WTC11 (cell line): ENCODE results near the gene NDUFS3. TPM values are rescaled to one million over a fixed set of nuclear protein-coding genes. Genes with fewer than 3 reads are reported as not detected.

Experiments
- ATAC-seq: fragments of 200-7000 bp; cut with Tn5 transposase; 2 replicates; pipeline ENCODE4 v1.10.0; 2021; ENCODE audit warnings: mild to moderate bottlenecking, moderate library complexity
- CTCF ChIA-PET: fragments of 300-600 bp; sonication (Branson Sonifier 250); formaldehyde crosslinking; loops from one replicate; lab custom pipeline; 2021; ENCODE audit warnings: antibody characterized with exemption; lab: Charles Lee
- POLR2A ChIA-PET: fragments of 350-600 bp; sonication (Branson Sonifier 250); formaldehyde crosslinking; loops from one replicate; lab custom pipeline; 2021; ENCODE audit warnings: antibody characterized with exemption; lab: Charles Lee
- DNase-seq: peaks from one replicate; pipeline ENCODE4 v3.0.0; 2021; ENCODE audit warnings: low spot score
- H3K27ac Mint-ChIP-seq: 2 replicates; pipeline ENCODE4 v1.8.0; 2021; ENCODE audit warnings: mixed read lengths
- H3K27me3 Mint-ChIP-seq: 2 replicates; pipeline ENCODE4 v1.8.0; 2021; ENCODE audit warnings: low read depth, mild to moderate bottlenecking, moderate library complexity, mixed read lengths
- H3K36me3 Mint-ChIP-seq: 2 replicates; pipeline ENCODE4 v1.8.0; 2021; ENCODE audit warnings: mixed read lengths
- H3K4me1 Mint-ChIP-seq: 2 replicates; pipeline ENCODE4 v1.8.0; 2022; ENCODE audit warnings: mixed read lengths
- H3K4me3 Mint-ChIP-seq: 2 replicates; pipeline ENCODE4 v1.8.0; 2021; ENCODE audit warnings: mild to moderate bottlenecking, moderate library complexity, mixed read lengths
- H3K9me3 Mint-ChIP-seq: 2 replicates; pipeline ENCODE4 v1.8.0; 2021; ENCODE audit warnings: mixed read lengths
- ATF2 ChIP-seq: sonication (generic); formaldehyde crosslinking; IDR thresholded peaks from 2 replicates; pipeline ENCODE4 v1.8.1; 2022; ENCODE audit warnings: low read depth, missing genetic modification reagents, borderline replicate concordance
- ELF4 ChIP-seq: sonication (generic); formaldehyde crosslinking; IDR thresholded peaks from 2 replicates; pipeline ENCODE4 v1.8.1; 2022; ENCODE audit warnings: low read depth, mild to moderate bottlenecking, moderate library complexity, missing genetic modification reagents
- ESRRA ChIP-seq: sonication (generic); formaldehyde crosslinking; IDR thresholded peaks from 2 replicates; pipeline ENCODE4 v1.8.1; 2022; ENCODE audit warnings: mild to moderate bottlenecking, missing genetic modification reagents, borderline replicate concordance
- ETV6 ChIP-seq: sonication (generic); formaldehyde crosslinking; IDR thresholded peaks from 2 replicates; pipeline ENCODE4 v1.8.1; 2022; ENCODE audit warnings: mild to moderate bottlenecking, missing genetic modification reagents
- FOXP1 ChIP-seq: sonication (generic); formaldehyde crosslinking; IDR thresholded peaks from 2 replicates; pipeline ENCODE4 v1.8.0; 2022; ENCODE audit warnings: missing genetic modification reagents, mild to moderate bottlenecking, moderate library complexity, borderline replicate concordance
- GABPB1 ChIP-seq: sonication (generic); formaldehyde crosslinking; IDR thresholded peaks from 2 replicates; pipeline ENCODE4 v1.8.1; 2023; ENCODE audit warnings: mild to moderate bottlenecking, missing genetic modification reagents
- HMGXB4 ChIP-seq: sonication (generic); formaldehyde crosslinking; IDR thresholded peaks from 2 replicates; pipeline ENCODE4 v1.8.1; 2023; ENCODE audit warnings: mild to moderate bottlenecking, moderate library complexity, missing genetic modification reagents
- JUN ChIP-seq: sonication (generic); formaldehyde crosslinking; IDR thresholded peaks from 2 replicates; pipeline ENCODE4 v1.8.0; 2023; ENCODE audit warnings: mild to moderate bottlenecking, missing genetic modification reagents
- PRRX2 ChIP-seq: fragments of 250-450 bp; sonication (Bioruptor Pico); IDR thresholded peaks from 2 replicates; pipeline ENCODE4 v1.8.0; 2021; ENCODE audit warnings: mild to moderate bottlenecking
- RORB ChIP-seq: fragments of 250-450 bp; sonication (Bioruptor Pico); IDR thresholded peaks from 2 replicates; pipeline ENCODE4 v1.9.0; 2021; ENCODE audit warnings: mild to moderate bottlenecking
- SMAD3 ChIP-seq: sonication (generic); formaldehyde crosslinking; IDR thresholded peaks from 2 replicates; pipeline ENCODE4 v1.8.0; 2022; ENCODE audit warnings: missing genetic modification reagents, mild to moderate bottlenecking, borderline replicate concordance
- SOX15 ChIP-seq: fragments of 250-450 bp; sonication (Bioruptor Pico); IDR thresholded peaks from 2 replicates; pipeline ENCODE4 v1.9.0; 2021; ENCODE audit warnings: mild to moderate bottlenecking
- TEAD4 ChIP-seq: sonication (generic); formaldehyde crosslinking; IDR thresholded peaks from 2 replicates; pipeline ENCODE4 v1.8.0; 2022; ENCODE audit warnings: mild to moderate bottlenecking, missing genetic modification reagents
- USF1 ChIP-seq: sonication (generic); formaldehyde crosslinking; IDR thresholded peaks from 2 replicates; pipeline ENCODE4 v1.8.0; 2022; ENCODE audit warnings: mild to moderate bottlenecking, missing genetic modification reagents
- ZNF121 ChIP-seq: sonication (generic); formaldehyde crosslinking; IDR thresholded peaks from 2 replicates; pipeline ENCODE4 v1.8.0; 2023; ENCODE audit warnings: missing genetic modification reagents
- ZNF232 ChIP-seq: sonication (generic); formaldehyde crosslinking; IDR thresholded peaks from 2 replicates; pipeline ENCODE4 v1.8.0; 2022; ENCODE audit warnings: mild to moderate bottlenecking, missing genetic modification reagents
- ZNF317 ChIP-seq: sonication (generic); formaldehyde crosslinking; IDR thresholded peaks from 2 replicates; pipeline ENCODE4 v1.8.1; 2023; ENCODE audit warnings: low read depth, mild to moderate bottlenecking, moderate library complexity, missing genetic modification reagents, borderline replicate concordance
- ZNF396 ChIP-seq: fragments of 250-450 bp; sonication (Bioruptor Pico); IDR thresholded peaks from 2 replicates; pipeline ENCODE4 v1.8.0; 2021; ENCODE audit warnings: mild to moderate bottlenecking, moderate library complexity, borderline replicate concordance
- ZNF423 ChIP-seq: fragments of 250-450 bp; sonication (Bioruptor Pico); IDR thresholded peaks from 2 replicates; pipeline ENCODE4 v2.1.2; 2022; ENCODE audit warnings: mild to moderate bottlenecking, moderate library complexity
- total RNA-seq: library from RNA; stranded (reverse); gene quantifications from 3 replicates; pipeline ENCODE4 v1.2.3, GENCODE V29; 2021
- TF ChIP-seq, protein P1 (sequence below): fragments of 250-450 bp; sonication (Bioruptor Pico); conservative IDR thresholded peaks from 2 replicates; pipeline ENCODE4 v1.9.0; 2021; ENCODE audit warnings: mild to moderate bottlenecking
- TF ChIP-seq, protein P2 (sequence below): sonication (generic); formaldehyde crosslinking; IDR thresholded peaks from 2 replicates; pipeline ENCODE4 v1.8.0; 2022; ENCODE audit warnings: missing genetic modification reagents
- TF ChIP-seq, protein P3 (sequence below): sonication (generic); formaldehyde crosslinking; IDR thresholded peaks from 2 replicates; pipeline ENCODE4 v1.8.0; 2023; ENCODE audit warnings: missing genetic modification reagents
- TF ChIP-seq, protein P4 (sequence below): sonication (generic); formaldehyde crosslinking; IDR thresholded peaks from 2 replicates; pipeline ENCODE4 v1.8.0; 2022; ENCODE audit warnings: mild to moderate bottlenecking, missing genetic modification reagents

Gene NDUFS3
- total RNA-seq, 1 experiment from 2014 or later = 140 TPM

GRCh38 chr11:47589977-47590861 lies 11.3 kb downstream of the NDUFS3 start (continued):
- TF ChIP-seq HMGXB4 (CRISPR knock-in tag) = no peak
- TF ChIP-seq SOX15 (CRISPR knock-in tag) = no peak
- no peak for TF ChIP-seq SMAD3
- no peak for TF ChIP-seq RORB (CRISPR knock-in tag)
- no peak for TF ChIP-seq TEAD4 (CRISPR knock-in tag)
- TF ChIP-seq, protein P1, sequence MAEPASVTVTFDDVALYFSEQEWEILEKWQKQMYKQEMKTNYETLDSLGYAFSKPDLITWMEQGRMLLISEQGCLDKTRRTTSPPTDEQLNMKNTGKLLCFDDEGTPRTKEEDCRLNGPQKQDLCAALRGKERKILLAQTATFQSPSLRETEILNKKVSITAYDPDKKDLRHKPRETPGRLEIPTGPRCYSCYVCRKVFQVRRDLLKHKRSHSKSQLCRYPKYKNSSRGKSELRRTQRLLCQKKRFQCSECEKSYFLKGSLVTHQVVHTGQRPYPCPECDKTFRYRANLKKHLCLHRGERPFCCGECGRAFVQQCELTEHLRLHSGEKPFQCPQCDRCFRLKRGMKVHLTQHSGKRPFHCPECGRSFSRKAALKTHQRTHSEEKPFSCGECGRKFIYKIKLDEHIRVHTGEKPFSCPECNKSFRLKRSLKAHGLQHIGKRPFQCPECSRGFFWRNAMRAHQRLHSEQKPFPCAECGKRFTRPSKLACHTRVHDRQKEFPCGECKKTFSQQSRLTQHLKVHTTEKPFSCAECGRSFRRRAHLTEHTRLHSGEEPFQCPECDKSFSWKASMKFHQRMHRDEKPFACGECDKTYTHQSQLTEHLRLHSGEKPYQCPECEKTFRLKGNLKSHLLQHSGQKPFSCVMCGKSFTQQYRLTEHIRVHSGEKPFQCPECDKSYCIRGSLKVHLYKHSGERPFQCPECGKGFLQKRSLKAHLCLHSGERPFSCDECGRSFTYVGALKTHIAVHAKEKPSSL (CRISPR knock-in tag) = no peak
- TF ChIP-seq GABPB1 (CRISPR knock-in tag) = no peak
- TF ChIP-seq ESRRA = no peak; the same call in 1 of the 2 replicates

GRCh38 chr11:47591764-47592163 lies 12.9 kb downstream of the NDUFS3 start:
- DNase-seq = no peak
- CTCF ChIA-PET = interaction anchor here (0.6 to 1.4 kb wide), 2 partner anchors 14 to 1310 kb away, joined by 3 read pairs; no protein-coding TSS in a partner anchor
- H3K27ac Mint-ChIP-seq = no peak overlapping the region; the same call in 1 of the 2 replicates

DNA sequence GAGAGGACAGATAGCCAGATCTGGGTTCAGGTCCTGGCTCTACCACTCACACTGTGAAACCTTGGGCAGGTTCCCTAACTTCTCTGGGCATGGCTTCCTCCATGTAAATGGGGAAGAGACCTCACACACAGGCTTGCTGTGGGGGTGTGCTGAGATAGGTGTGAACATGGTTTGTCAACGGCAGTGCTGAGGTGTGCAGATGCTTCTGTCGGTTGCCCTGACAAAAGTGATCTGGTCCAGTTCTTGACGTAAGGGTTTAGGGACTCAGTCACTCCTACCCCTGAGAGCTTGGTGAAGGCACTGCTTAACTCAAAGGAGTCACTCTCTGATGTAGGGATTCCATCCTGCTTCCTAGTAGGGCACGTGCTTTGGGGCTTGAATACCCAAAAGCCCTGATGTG lies 13.4 kb downstream of the NDUFS3 start:
- DNase-seq (no peak), ATAC-seq (no peak)
- CTCF ChIA-PET = interaction anchor here (1.0 to 1.4 kb wide), 2 partner anchors 13 to 39 kb away, joined by 3 read pairs; no protein-coding TSS in a partner anchor
- POLR2A ChIA-PET = no interaction called here
- Mint-ChIP-seq H3K4me1 (peaks cover 26% of the 10 kb centered on the region), H3K27ac (no peak overlapping the region), H3K27me3 (peaks cover 67% of the 10 kb centered on the region), H3K9me3 (no peaks in the 10 kb centered on the region), H3K4me3 (peak overlapping the region; percentile 77), H3K36me3 (no peaks in the 10 kb centered on the region)
- TF ChIP-seq ETV6 (CRISPR knock-in tag) (no peak), JUN (CRISPR knock-in tag) (no peak)
- TF ChIP-seq, protein P2, sequence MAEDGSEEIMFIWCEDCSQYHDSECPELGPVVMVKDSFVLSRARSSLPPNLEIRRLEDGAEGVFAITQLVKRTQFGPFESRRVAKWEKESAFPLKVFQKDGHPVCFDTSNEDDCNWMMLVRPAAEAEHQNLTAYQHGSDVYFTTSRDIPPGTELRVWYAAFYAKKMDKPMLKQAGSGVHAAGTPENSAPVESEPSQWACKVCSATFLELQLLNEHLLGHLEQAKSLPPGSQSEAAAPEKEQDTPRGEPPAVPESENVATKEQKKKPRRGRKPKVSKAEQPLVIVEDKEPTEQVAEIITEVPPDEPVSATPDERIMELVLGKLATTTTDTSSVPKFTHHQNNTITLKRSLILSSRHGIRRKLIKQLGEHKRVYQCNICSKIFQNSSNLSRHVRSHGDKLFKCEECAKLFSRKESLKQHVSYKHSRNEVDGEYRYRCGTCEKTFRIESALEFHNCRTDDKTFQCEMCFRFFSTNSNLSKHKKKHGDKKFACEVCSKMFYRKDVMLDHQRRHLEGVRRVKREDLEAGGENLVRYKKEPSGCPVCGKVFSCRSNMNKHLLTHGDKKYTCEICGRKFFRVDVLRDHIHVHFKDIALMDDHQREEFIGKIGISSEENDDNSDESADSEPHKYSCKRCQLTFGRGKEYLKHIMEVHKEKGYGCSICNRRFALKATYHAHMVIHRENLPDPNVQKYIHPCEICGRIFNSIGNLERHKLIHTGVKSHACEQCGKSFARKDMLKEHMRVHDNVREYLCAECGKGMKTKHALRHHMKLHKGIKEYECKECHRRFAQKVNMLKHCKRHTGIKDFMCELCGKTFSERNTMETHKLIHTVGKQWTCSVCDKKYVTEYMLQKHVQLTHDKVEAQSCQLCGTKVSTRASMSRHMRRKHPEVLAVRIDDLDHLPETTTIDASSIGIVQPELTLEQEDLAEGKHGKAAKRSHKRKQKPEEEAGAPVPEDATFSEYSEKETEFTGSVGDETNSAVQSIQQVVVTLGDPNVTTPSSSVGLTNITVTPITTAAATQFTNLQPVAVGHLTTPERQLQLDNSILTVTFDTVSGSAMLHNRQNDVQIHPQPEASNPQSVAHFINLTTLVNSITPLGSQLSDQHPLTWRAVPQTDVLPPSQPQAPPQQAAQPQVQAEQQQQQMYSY (CRISPR knock-in tag) = no peak
- TF ChIP-seq, protein P3, sequence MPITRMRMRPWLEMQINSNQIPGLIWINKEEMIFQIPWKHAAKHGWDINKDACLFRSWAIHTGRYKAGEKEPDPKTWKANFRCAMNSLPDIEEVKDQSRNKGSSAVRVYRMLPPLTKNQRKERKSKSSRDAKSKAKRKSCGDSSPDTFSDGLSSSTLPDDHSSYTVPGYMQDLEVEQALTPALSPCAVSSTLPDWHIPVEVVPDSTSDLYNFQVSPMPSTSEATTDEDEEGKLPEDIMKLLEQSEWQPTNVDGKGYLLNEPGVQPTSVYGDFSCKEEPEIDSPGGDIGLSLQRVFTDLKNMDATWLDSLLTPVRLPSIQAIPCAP (CRISPR knock-in tag) = no peak

More at GRCh38 chr11:47591764-47592163, 12.9 kb downstream of the NDUFS3 start:
- TF ChIP-seq PRRX2 (CRISPR knock-in tag) = no peak
- no peak for TF ChIP-seq ATF2
- TF ChIP-seq ZNF317 (CRISPR knock-in tag) = no peak
- TF ChIP-seq ZNF232 (CRISPR knock-in tag) = no peak
- no peak for TF ChIP-seq ELF4
- TF ChIP-seq, protein P4, sequence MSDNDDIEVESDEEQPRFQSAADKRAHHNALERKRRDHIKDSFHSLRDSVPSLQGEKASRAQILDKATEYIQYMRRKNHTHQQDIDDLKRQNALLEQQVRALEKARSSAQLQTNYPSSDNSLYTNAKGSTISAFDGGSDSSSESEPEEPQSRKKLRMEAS (CRISPR knock-in tag) = no peak
- no peak for TF ChIP-seq FOXP1 (CRISPR knock-in tag)
- no peak for TF ChIP-seq USF1 (CRISPR knock-in tag)
- no peak for TF ChIP-seq ZNF423 (CRISPR knock-in tag)
- no peak for TF ChIP-seq ZNF121 (CRISPR knock-in tag)
- no peak for TF ChIP-seq ZNF396 (CRISPR knock-in tag)
- Mint-ChIP-seq H3K9me3 (no peaks in the 10 kb centered on the region), H3K4me1 (peaks cover 26% of the 10 kb centered on the region), H3K36me3 (no peaks in the 10 kb centered on the region), H3K27me3 (peaks cover 67% of the 10 kb centered on the region), H3K4me3 (0 out of 2 replicates have a peak overlapping the region, but pooled peaks have one; percentile 18)
- no peak for ATAC-seq
- POLR2A ChIA-PET = no interaction called here
